ENCODE data around the gene LZTR1.

Gene LZTR1

GRCh38 chr22:21016644-21017420, 34.7 kb downstream of the LZTR1 start:
- no peak for DNase-seq

- no peak for DNase-seq
Observed at GRCh38 chr22:21018314-21018713, 36.2 kb downstream of the LZTR1 start.

- no peak for DNase-seq
Observed at GRCh38 chr22:21020802-21021429, 38.8 kb downstream of the LZTR1 start.

DNA sequence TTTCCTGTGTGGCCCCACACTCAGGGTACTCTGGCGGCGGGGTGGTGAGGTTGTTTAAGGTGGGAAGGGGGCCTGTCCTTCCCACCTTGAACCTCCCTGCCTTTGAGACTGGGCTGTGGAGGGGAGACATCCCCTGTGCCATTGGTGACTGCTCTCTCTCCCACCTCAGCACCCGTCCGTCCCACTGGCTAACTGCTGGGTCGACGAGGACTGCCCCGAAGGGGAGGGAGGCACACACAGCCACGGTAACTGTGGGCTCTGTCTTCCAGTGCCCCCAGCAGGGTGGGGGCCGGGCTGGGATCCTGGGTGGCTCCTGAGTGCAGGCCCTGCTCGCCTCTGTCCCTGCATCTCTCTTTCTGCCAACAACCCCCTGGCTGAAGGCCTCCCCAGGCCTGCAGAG, 40.4 kb downstream of the LZTR1 start:
- DNase-seq, result no peak

DNA sequence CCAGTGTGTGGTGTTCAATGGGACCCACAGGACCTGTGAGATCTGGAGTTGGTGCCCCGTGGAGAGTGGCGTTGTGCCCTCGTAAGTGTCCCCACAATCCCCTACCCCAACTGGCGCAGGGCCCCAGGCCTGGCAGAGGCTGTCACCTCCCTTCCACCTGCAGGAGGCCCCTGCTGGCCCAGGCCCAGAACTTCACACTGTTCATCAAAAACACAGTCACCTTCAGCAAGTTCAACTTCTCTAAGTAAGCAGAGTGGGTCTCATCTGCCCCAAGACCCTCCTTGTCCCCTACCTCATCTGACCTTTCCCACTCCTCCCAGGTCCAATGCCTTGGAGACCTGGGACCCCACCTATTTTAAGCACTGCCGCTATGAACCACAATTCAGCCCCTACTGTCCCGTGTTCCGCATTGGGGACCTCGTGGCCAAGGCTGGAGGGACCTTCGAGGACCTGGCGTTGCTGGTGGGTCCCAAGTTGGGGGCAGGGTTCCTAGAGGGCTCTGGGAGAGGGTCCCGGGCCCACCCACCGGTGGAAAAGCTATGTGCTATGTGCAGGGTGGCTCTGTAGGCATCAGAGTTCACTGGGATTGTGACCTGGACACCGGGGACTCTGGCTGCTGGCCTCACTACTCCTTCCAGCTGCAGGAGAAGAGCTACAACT, 41.0 kb downstream of the LZTR1 start:
- no peak for DNase-seq

DNA sequence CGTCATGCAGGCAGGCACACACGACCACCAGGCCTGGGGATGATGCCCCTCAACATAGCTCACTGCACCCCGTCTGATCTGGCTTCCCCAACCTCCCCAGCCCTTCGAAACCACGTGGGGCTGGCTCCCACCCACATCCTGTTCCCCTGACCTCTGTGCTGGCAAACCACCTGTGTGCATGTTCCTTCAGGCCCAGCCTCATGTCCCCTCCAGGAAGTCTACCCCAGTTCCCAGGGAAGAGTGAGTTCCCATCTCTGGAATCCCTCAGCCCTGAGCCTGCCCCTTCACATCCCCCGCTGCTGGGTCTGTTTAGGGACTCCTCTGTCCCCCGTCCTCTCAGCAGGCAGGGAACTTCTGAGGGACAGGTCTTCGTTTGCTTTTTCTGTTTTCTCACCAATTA, 43.2 kb downstream of the LZTR1 start:
- no peak for DNase-seq

GRCh38 chr22:21025763-21026755, 44.0 kb downstream of the LZTR1 start:
- DNase-seq, result no peak

DNA sequence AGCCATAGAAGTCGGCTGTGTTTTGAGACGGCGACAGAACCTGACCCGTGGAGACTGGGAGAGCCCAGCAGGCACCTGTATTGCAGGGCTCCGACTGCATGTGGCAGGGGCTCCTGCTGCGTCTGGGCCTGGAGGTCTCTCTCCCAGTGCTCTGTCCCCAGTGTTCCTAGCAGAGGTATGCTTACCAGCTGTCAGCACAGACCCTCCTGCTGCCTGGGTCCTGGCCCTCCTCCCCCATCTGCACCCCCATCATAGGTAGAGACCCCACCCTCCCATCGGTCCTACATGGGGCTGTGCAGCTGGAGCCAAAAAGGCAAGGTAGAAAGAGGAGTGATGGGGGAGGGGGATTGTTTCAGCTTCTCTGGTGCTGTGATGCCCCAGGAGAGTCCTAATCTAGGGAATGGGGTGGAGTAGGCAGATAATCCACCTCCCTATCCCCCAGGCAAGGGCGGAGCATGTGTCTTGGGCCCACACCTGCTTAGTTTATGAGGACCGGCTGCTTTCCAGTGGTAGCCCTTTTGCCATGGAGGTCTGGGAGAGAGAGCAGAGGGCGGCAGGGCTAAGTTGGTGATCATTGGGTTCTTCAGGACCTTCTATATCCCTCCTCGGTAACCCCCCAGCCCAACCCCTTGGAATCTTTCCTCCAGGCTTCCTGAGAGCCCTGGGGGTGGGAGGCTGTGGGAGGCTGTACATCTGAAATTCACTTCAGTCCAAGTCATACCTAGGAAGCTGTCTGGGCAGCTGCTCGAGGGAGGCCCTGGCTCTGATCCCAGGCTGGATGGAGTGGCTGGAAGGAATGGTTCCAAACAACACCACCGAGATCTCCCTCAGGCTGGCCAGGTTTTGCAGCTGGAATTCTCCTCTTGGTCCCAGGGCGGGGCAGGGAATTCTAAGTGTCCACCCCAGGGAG, 44.9 kb downstream of the LZTR1 start:
- DNase-seq, result no peak

DNA sequence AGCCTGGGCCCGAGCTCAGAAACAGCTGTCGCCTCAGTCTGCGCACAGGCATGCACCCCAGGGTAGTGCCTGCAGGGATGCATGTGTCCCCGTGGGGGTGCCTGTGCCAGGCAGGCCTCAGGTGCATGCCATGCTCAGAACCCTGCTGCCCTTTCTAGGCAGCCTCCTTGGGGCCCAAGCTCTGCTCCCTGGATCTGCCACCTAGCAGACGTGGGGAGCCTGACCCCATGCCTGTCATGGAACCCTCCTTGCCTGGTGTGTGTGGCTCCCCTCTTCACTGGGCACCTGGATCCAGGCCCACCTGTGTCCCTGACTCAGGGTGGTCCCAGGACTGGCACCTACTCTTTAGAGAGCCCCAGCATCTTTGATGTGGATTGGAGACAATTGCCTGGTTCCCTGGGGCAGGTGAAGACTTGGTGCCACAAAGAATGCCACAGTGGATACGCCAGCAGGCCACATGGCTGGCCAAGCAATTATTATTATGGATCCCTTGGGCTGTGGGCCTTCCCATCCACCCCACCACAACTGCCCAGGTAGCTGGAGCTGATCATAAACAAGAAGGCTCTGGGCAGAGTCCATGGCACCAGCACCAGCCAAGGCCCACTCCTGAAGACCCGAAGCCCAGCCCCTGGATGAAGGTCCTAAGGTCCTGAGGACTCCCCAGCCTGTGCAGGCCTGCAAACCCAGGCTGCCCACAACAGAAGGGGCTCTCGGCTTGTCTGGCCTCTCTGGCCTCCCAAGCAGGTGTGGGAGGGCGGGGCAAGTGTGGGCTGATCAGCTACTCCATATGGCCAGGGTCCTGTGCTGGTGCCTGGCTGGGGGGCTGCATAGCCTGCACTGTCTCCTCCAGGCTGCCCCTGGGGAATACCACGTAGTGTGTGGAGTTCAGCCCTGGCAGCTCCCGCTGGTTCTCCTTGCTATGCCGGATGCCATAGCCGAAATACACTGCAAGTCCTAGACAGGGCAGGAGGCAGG, 46.5 kb downstream of the LZTR1 start:
- no peak for DNase-seq

DNA sequence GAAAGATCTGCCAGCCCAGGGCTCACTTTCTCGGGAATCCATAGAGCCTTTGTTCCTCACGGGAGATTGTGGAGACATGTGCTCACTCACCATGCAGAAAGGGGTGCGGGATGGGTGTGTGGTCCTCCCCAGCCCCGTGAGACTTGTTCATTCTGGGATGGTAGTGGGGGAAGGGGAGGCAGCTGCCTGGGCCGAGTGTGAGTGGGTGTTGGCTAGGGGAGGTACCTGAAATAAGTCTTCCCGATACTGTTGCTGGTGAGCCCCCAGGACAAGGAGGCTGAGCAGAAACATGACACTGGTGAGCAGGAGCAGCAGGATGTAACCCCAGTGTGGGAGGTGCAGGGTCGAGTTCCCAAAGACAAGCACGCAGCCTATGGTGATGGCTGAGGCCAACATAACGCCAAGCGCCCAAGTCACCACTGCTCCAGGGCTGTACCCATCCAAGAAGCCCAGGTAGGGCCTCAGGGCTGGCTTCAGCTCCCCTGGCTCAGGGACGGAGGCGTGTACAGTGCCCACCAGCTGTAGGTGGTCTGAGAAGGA, 47.5 kb downstream of the LZTR1 start:
- DNase-seq, result no peak

DNA sequence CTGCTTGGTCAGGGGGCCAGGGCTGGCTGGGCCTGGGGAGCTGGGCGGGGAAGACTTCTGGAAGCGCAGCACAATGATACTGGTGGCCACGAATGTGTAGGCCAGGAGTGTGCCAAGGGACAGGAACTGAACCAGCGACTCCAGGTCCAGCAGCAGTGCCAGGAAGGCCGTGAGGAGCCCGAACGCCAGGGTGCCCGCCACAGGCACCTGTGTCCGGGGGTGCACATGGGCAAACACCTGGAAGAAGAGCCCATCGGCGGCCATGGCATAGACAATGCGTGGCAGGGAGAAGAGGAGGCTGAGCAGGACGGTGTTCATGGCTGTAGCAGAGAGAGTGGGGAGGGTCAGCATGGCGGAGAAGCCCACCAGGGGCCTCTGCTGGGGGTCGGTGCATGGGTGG, 47.9 kb downstream of the LZTR1 start:
- DNase-seq, result no peak

DNA sequence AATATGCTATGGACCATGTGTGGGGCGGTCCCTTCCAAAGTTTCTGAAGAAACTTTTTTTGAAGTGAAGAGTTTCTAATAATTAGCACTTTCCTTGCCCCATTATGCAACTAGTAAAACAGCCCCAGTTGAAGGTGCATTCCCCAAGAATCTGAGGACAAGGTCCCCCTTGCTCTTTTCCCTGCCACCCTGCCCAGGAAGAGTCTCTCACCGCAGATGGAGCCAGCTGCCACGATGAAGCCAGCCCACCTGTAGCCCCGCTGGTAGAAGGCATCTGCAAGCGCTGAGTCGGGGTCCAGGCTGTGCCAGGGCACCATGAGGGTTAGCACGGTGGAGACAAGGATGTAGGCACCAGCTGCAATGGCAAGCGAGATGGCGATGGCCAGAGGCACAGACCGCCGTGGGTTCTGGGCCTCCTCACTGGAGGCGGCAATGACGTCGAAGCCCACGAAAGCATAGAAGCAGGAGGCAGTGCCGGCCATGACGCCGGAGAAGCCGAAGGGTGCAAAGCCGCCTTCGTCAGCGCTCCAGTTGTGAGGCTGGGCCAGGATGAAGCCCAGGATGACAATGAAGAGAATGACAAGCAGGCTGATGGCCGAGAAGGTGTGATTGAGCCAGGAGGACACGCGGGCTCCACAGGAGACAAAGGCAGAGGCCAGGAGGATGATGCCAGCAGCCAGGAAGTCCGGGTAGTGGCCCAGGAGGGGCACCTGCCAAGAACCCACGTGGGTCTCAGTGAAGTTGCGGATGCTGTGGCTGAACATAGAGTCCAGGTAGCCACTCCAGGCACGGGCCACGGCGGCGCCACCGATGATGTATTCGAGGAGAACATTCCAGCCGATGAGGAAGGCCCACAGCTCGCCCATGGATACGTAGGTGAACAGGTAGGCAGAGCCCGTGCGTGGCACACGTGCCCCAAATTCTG, 48.8 kb downstream of the LZTR1 start:
- DNase-seq, result no peak

DNA sequence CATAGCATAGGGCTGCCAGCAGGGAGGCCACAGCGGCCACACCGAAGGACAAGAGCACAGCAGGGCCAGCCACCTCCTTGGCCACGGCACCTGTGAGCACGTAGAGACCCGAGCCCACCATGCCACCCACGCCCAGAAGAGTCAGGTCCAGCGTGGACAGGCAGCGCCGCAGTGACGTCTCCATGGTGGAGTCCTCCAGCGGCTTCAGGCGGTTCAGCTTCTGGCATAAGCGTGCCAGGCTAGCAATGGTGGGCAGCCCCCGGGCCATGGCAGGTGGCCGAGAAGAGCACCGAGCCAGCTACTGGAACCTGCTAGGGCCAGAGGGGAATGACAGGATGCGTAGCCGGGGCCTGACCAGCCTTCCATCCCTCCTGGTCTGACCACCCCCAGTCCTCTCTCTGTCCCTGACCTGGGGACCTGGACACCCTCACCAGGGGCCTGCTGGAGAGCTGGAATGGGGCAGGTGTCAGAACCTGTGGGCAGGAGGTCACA, 49.5 kb downstream of the LZTR1 start:
- DNase-seq, result no peak

- no peak for DNase-seq
Observed at GRCh38 chr22:21032037-21032867, 50.2 kb downstream of the LZTR1 start, which contains the start of gene SLC7A4. Gene SLC7A4, minus strand, starts transcription at chr22:21032561. Its CDS starts 749 bp downstream, at chr22:21031812.

- DNase-seq, result no peak
Observed at GRCh38 chr22:21032868-21033688, 51.0 kb downstream of the LZTR1 start.

DNA sequence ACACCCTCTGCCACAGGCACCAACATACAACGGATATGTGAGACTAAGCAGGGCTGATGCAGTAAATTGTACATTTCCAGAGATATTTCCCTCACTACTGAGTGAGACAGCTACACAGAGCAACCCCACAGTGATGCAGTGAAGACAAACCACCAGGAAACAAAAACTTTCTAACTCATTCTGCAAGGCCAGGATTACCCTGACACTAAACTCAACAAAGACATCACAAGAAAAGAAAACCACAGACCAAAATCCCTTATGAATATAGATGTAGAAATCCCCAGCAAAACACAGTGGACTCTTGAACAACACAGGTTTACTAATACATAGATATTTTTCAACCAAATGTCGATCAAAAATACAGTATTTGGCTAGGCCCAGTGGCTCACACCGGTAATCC, 51.8 kb downstream of the LZTR1 start:
- no peak for DNase-seq

DNA sequence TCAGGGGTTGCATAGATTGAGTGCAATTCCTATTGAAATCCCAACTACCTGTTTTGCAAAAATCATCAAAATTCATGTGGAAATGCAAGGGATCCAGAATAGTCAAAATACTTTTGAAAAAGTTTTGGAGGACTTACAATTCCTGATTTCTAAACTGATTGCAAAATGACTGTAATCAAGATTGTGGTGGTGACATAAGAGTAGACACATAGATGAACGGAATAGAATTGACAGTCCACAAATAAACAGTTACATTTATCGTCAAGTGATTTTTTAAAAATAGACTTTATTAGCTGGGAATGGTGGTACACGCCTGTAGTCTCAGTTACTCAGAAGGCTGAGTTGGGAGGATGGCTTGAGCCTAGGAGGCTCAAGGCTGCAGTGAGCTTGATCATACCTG, 52.9 kb downstream of the LZTR1 start:
- no peak for DNase-seq

All from NCI-H2081 (cell line).